Upper lobe of left lung (tissue), 6 donors: ENCODE results near the gene MON1A. TPM values are rescaled to one million over a fixed set of nuclear protein-coding genes. Genes with fewer than 3 reads are reported as not detected.

Source experiments
- ATAC-seq, 2 donors: fragments of 200-7000 bp; cut with Tn5 transposase; one replicate each; pipeline ENCODE4 v1.9.1; 2022; ENCODE audit warnings: mild to moderate bottlenecking in 2 of 2, moderate library complexity in 2 of 2; ENCODE audit not compliant: low FRiP score in 2 of 2
- DNase-seq, 2 donors: peaks; one replicate each; pipeline ENCODE4 v3.0.0-alpha.2; 2019 to 2020
- H3K27ac ChIP-seq, 4 donors: fragments of 200-600 bp; sonication (generic); one replicate each; pipeline ENCODE4 v1.5.1; 2016 to 2019
- H3K27me3 ChIP-seq, 4 donors: fragments of 200-600 bp; sonication (generic); one replicate each; pipeline ENCODE4 v1.5.1; 2017 to 2019
- H3K36me3 ChIP-seq, 4 donors: fragments of 200-600 bp; sonication (generic); one replicate each; pipeline ENCODE4 v1.5.1; 2016 to 2019
- H3K4me1 ChIP-seq, 4 donors: fragments of 200-600 bp; sonication (generic); one replicate each; pipeline ENCODE4 v1.5.1; 2018 to 2019
- H3K4me3 ChIP-seq, 4 donors: fragments of 200-600 bp; sonication (generic); one replicate each; pipeline ENCODE4 v1.5.1; 2017 to 2019; ENCODE audit warnings: mild to moderate bottlenecking in 2 of 4, moderate library complexity in 1 of 4
- H3K9me3 ChIP-seq, 4 donors: fragments of 200-600 bp; sonication (generic); one replicate each; pipeline ENCODE4 v1.5.1; 2018 to 2019
- CTCF ChIP-seq, 6 experiments: fragments of 450-650 bp in 4 of 6; fragments of 200-600 bp in 2 of 6; sonication (generic) in 2 of 6; IDR thresholded peaks; one replicate each; pipeline ENCODE4 v1.5.1; 2016 to 2019; ENCODE audit warnings: antibody characterized with exemption in 6 of 6
- EP300 ChIP-seq, 4 donors: sonication (generic); formaldehyde crosslinking; IDR thresholded peaks; one replicate each; pipeline ENCODE4 v1.5.1; 2017; ENCODE audit warnings: antibody characterized with exemption in 4 of 4, control low read depth in 2 of 4
- POLR2A ChIP-seq, 4 donors: fragments of 450-650 bp; IDR thresholded peaks; one replicate each; pipeline ENCODE4 v1.5.1; 2016 to 2017; ENCODE audit warnings: antibody characterized with exemption in 4 of 4, mild to moderate bottlenecking in 2 of 4
- POLR2AphosphoS5 ChIP-seq, 2 donors: sonication (generic); formaldehyde crosslinking; IDR thresholded peaks; one replicate each; pipeline ENCODE4 v1.5.1; 2017; ENCODE audit warnings: antibody characterized with exemption in 2 of 2
- WGBS, 2 donors: methylation state at CpG; one replicate each; pipeline ENCODE4 v1.1.5; 2017 to 2018; 5-methylcytosine and 5-hydroxymethylcytosine counted together
- total RNA-seq, 6 donors: library from RNA; depleted of rRNA in 4 of 6; stranded (reverse); fragments of >200 nt in 4 of 6; gene quantifications; one replicate each; pipeline versions ENCODE4 v1.1.0 to v1.2.1, GENCODE V29; 2016 to 2021
- donor health status: DM: no; HTN: no; CAD: no; lungs with moderate emphysema.
- donor health status: DM: no; HTN: yes; CAD: no; lungs with severe emphysema.

MON1A gene
- total RNA-seq, 6 donors from 2014 or later, result 8.0 to 28.3 (median 15.0) TPM

- H3K36me3 ChIP-seq, result no peaks in the 10 kb centered on the region
- no peak for DNase-seq
- no peaks in the 10 kb centered on the region for H3K9me3 ChIP-seq
- H3K27me3 ChIP-seq, result no peaks in the 10 kb centered on the region
- H3K27ac ChIP-seq, result no peak overlapping the region
- no peaks in the 10 kb centered on the region for H3K4me1 ChIP-seq
- no peak overlapping the region for H3K4me3 ChIP-seq
- TF ChIP-seq POLR2AphosphoS5 (IDR thresholded peaks at IDR 0.05), result no peak
- TF ChIP-seq EP300 (IDR thresholded peaks at IDR 0.05), result no peak
- TF ChIP-seq POLR2A (IDR thresholded peaks at IDR 0.05), result no peak
- TF ChIP-seq CTCF (IDR thresholded peaks at IDR 0.05), result no peak
- no peak for ATAC-seq
- 64% methylated on average over 2 of the region's 2 CpGs; no CpG with 5 or more reads in 1 of the 2 donors for WGBS, 2 donors
These were observed 51.9 kb downstream of the MON1A start for GRCh38 chr3:49877716-49878115.

GRCh38 chr3:49876567-49876966 lies 53.0 kb downstream of the MON1A start:
- H3K27me3 ChIP-seq, result no peaks in the 10 kb centered on the region
- H3K4me1 ChIP-seq, result no peaks in the 10 kb centered on the region
- no peak overlapping the region for H3K4me3 ChIP-seq
- H3K36me3 ChIP-seq, result no peaks in the 10 kb centered on the region
- TF ChIP-seq POLR2A (IDR thresholded peaks at IDR 0.05) (no peak), CTCF (IDR thresholded peaks at IDR 0.05) (no peak), POLR2AphosphoS5 (IDR thresholded peaks at IDR 0.05) (no peak)
- ATAC-seq, result no peak
- H3K27ac ChIP-seq, result no peak overlapping the region
- H3K9me3 ChIP-seq, result no peaks in the 10 kb centered on the region
- DNase-seq, result no peak
- WGBS, 2 donors, result 81 to 90% methylated on average over 2 to 5 of the region's 5 CpGs

- ATAC-seq, result no peak
These were observed 56.0 kb downstream of the MON1A start for GRCh38 chr3:49873623-49874022.

GRCh38 chr3:49872801-49873281 lies 56.8 kb downstream of the MON1A start:
- WGBS, 2 donors, result 45 to 70% methylated on average over 2 to 4 of the region's 4 CpGs
- Histone ChIP-seq H3K36me3 (no peaks in the 10 kb centered on the region), H3K4me3 (no peak overlapping the region), H3K27me3 (peaks cover 2 to 21% (median 11%) of the 10 kb centered on the region in 4 donors), H3K4me1 (peaks cover 10 to 12% (median 12%) of the 10 kb centered on the region in 4 donors), H3K27ac (no peak overlapping the region), H3K9me3 (no peaks in the 10 kb centered on the region)
- ATAC-seq (no peak), DNase-seq (no peak)
- TF ChIP-seq EP300 (IDR thresholded peaks at IDR 0.05), result no peak
- no peak for TF ChIP-seq POLR2A (IDR thresholded peaks at IDR 0.05)
- no peak for TF ChIP-seq CTCF (IDR thresholded peaks at IDR 0.05)
- no peak for TF ChIP-seq POLR2AphosphoS5 (IDR thresholded peaks at IDR 0.05)

More at GRCh38 chr3:49873623-49874022, 56.0 kb downstream of the MON1A start:
- Histone ChIP-seq H3K4me1 (peaks cover 10 to 12% (median 12%) of the 10 kb centered on the region in 4 donors), H3K4me3 (no peak overlapping the region), H3K27ac (no peak overlapping the region), H3K9me3 (no peaks in the 10 kb centered on the region), H3K36me3 (no peaks in the 10 kb centered on the region), H3K27me3 (peaks cover 2 to 16% (median 10%) of the 10 kb centered on the region in 4 donors)
- TF ChIP-seq POLR2A (IDR thresholded peaks at IDR 0.05) (no peak), EP300 (IDR thresholded peaks at IDR 0.05) (no peak), CTCF (IDR thresholded peaks at IDR 0.05) (no peak), POLR2AphosphoS5 (IDR thresholded peaks at IDR 0.05) (no peak)
- WGBS, 2 donors, result 95 to 100% methylated on average over 2 to 8 of the region's 8 CpGs
- peak in 1 of 2 donors; percentile 51 for DNase-seq

- TF ChIP-seq CTCF (IDR thresholded peaks at IDR 0.05) (no peak), POLR2AphosphoS5 (IDR thresholded peaks at IDR 0.05) (no peak), EP300 (IDR thresholded peaks at IDR 0.05) (no peak), POLR2A (IDR thresholded peaks at IDR 0.05) (no peak)
- Histone ChIP-seq H3K4me3 (no peak overlapping the region), H3K36me3 (no peaks in the 10 kb centered on the region), H3K27ac (no peak overlapping the region), H3K9me3 (no peaks in the 10 kb centered on the region), H3K4me1 (peaks cover 10 to 12% (median 12%) of the 10 kb centered on the region in 4 donors), H3K27me3 (peaks cover 2 to 21% (median 13%) of the 10 kb centered on the region in 4 donors)
- DNase-seq (no peak), ATAC-seq (no peak)
- 69 to 77% methylated on average over 10 of the region's 10 CpGs for WGBS, 2 donors
These were observed 58.0 kb downstream of the MON1A start for GRCh38 chr3:49871531-49872153.
